IPS DF 19.7 (cell line): Measurements from ENCODE around the gene GPR153.

Source experiments
- DNase-seq: peaks from one replicate; pipeline ENCODE4 v3.0.0-alpha.2; 2013; ENCODE audit warnings: low read depth, low spot score

GPR153 gene

DNA sequence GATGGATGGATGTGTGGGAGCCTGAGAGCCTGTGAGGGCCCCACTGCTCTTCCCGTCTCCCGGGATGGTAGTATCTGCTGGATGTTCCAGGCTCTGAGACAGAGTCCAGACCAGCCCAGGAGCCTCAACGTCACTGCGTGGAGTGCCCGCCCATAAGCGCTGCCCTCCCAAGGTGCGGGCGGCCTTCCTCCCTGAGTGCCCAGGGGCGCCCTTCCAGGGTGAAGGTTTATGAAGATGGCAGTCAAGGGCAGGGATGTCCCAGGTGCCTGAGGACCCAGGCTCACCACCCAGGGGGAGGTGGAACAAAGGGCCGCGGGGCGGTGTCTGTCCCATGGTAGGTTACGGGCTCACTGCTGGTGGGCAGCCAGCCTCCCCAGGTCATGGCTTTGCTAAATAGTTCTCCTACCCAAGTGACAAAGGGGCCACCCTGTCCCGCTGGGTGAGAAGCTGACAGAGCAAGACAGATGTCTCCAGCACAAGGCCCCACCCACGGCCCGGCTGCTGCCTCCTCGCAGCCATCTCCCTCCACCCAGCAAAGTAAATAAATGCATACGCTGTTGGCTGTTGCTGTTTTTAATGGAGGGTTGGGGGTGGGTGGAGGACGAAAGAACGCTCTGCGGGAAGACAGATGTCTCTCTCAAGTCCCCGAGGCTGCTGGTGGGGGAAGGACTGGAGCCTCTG lies 9.0 kb upstream of the GPR153 start:
- DNase-seq, result no peak

DNA sequence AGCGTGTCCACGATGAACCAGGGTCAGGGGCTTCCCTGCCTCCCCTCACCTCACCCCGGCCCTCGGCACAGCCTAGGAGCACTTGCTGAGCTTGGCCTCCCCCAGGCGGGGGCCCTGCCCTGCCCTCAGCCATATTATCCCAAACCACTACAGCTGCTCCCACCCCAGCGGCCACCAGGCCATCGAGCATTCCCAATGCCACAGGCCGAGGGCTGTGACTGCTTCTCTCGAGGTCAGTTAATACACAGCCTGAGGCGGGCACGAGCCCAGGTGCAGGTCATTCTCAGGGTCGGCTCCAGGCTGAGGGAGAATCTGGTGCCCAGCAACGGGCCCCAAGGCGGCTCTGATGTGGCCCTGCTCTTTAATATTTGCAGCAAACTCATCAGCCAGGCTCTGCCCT lies 8.4 kb upstream of the GPR153 start:
- no peak for DNase-seq

DNA sequence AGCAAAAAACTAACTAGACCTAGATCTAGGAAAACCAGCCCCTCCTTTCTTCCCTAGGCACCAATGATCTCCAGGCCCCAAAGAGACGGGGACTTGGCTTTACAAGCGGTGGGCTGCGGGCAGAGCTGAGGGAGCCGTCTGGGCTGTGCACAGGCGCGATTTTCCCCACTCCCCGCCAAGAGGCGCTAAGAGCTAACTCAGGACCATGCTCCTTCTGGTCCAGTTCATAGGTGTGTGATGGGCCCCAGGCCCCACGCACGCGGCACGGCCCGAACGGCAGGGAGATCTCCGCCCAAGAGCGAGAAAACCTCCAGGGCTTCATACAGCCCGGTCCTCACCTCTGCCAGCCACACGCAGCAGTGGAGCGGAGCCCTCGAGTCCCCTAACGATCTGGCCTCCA lies 7.5 kb upstream of the GPR153 start:
- no peak for DNase-seq

DNA sequence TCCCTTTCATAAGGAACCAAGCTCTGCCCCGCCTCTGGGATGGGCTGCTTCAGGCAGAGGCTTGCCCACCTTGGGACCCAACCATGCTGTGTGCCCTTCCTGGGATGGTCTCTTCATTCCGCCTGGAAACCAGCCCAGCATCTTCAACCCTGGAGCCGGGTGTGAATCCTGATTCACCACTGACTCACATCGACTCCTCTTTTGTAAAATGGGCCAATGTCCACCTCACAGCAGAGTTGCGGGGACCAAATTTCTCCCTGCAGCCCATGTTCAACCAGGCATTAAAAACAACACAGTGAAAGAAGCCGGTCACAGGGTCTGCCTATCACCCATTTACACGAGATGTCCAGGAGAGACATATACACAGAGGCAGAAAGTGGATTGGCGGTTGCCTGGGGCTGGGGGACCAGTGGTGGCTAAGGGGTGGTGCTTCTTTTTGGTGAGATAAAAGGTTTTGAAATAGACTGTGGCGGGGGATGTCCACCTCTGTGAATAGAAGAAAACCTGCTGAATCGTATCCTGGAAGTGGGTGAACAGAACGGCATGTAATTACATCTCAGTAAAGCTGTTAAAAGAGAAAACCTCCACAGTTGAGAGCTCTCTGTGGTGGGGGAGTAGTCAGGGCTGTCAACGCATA lies 6.9 kb upstream of the GPR153 start:
- DNase-seq, result no peak

DNA sequence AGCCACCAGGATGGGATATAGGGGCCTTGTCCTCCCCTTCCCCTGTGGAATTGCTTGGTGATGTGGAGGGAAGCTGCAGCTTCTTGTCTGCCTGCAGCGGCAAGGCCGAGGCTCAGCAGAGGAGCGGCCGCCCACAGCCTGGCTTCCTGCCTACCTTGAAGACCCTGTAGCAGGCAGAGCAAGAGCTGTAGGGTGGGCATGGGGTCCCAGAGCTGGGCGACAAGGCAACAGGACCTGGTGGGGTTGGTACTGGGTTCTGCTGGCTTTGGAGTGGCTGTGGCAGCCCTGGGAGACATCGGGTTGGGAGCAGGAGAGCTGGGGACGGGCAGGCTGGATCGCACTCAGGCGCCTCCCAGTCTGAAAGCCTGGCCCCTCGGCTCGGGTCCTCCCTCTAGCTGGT lies 5.7 kb upstream of the GPR153 start:
- DNase-seq, result no peak

DNA sequence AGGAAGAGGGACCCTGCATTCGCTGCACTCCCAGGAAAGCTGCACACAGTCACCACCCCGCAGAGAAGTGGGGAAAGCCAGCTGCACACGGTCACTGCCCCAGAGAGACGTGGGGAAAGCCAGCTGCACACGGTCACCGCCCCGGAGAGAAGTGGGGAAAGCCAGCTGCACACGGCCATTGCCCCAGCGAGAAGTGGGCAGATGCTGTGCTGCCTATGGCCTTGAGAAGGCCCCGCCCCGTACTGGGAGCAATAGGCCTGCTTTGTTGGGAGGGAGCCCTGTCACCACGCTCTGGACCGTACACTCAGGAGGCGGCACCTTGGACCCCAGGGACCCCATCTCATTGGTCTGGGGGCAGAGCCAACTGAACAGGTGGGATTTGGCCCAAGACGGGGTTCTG lies 4.3 kb upstream of the GPR153 start:
- no peak for DNase-seq

DNA sequence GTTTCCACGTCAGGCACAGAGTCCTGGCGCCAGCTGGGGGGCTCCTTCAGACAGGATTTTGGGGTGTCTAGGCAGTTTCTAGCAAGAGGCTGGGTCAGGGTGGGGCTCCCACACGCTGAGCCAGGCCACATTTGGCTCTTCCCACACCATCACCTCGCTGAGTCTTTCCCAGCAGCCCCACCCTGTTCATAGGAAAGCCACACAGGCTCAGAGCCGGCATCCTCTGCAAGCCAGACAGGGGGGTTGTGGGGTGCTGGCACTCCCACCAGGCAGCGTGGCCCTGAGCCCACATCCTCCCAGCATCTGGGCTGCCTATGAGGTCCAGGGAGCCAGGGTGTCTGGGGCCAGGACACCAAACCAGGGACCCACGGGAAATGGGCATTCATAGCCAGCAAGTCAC lies 2.8 kb upstream of the GPR153 start:
- no peak for DNase-seq

DNA sequence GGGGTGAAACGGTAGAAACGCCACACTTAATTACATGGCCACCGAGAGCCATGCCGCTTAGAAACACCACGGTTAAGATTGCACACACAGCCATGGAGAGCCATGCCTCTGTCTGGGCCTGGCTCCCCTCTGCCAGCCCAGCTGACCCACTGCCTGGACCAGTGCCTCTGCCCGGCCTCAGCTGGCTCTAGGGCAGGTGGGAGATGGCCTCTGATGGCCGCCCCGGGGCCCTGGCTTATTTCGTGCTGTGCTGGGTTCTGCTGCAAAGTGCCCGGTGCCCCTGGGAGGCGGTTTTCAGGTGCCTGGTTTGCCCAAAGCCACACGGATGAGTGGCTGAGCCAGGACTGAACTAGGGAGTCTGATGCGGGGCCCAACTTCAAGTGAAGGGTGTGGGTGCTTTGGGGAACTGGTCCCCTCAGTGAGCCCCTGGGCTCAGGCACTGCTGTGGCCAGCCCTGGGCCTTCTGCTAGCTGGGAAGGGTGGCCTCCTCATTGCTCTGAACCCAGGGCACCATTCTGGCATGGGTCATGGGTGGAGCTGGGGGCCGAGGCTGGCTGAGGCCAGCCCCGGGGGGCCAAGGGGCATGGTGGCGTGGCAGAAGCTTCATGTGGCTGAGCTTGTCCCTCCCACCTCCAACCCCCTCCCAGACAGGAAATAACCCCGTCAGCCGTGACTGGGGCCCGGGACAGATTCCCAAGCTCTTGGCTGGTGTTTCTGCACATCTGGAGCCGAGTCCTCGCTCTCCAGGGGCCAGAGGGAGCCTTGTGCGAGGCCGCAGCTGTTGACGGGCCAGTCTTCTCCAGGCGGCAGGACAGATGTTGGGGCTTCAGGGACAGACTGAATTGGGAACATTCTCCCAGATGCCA lies 1.9 kb upstream of the GPR153 start:
- no peak for DNase-seq

DNA sequence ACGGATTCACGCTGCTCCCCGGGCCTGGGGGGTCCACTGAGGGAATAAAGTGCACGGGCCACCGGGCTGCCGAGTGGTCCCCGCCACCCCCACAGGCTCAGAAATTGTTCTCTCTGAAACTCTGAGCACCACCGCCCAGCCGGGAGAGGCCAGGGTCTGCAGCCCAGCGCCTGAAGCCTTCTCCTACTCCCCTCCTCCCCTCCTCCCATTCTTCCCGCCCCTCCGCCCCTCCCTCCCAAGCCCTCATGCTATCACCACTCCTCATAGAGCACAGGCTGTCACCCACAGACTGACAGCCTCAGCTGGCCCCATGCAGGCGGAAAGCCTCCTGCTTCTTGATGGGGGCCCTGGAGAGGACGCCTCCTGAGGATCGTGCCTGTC lies 707 bp upstream of the GPR153 start:
- DNase-seq, result no peak

DNA sequence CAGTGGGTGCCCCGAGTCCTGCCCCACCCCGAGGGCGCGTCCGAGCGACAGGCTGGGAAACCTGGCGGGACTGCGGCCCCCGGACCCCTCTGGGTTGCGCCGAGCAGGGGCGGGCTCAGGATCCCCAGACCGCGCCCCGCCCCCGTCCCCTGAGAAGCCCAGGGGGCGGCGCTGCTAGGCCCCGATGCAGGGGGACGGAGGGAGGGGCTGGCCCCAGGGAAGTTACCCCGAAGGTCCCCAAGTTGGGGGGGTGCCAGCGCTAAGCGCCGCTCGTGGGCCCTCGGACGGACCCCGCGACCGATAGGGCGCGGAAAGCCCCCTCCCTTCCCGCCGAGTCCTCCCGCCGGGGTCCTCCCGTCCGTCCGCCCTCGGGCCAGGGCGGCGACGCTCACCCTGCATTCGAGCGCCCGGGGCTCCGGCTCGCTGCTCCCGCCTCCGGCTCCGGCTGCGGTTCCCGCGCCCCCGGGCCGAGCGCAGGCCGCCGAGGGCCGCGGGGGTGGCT lies 414 bp downstream of the GPR153 start:
- DNase-seq, result no peak

DNA sequence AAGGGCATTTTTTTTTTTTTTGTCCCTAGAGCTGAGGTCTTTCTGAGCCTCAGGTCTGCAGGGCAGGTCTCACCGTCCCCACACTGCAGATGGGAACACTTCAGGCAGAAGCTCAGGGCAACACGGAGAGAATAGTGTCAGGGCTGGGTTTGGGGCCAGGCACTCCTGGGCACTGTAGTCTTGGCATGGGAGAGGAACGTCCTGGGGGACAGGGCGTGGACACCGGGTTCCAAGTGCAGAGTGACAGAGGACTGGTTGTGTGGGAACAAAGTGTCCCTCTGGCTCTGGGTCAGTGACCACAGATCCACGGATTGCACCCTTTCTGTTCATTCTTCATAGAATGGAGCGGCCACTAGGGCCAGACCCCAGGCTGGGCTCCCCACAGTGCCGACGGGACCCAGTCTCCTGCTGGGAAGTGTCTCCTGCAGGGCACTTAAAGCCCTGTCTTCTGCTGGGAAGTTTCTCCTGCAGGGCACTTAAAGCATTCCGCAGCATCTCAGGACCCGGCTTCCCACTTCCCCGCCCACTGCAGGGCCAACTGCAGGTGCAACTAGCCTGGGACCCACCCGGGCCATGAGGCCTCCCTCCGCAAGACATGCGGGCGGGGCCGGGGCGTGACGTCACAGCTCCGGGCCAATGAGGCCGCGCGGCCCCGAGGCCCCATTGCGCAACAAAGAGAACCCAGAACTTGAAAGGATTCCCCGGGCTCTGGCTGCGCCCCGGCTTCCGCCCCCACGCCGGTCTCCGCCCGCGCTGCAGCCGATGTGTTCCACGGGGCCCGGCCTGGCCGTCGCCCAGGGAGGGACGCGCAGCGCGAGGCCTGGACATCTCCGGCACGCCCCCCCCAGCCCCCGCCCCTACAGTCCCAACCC lies 1.2 kb downstream of the GPR153 start:
- DNase-seq, result no peak

DNA sequence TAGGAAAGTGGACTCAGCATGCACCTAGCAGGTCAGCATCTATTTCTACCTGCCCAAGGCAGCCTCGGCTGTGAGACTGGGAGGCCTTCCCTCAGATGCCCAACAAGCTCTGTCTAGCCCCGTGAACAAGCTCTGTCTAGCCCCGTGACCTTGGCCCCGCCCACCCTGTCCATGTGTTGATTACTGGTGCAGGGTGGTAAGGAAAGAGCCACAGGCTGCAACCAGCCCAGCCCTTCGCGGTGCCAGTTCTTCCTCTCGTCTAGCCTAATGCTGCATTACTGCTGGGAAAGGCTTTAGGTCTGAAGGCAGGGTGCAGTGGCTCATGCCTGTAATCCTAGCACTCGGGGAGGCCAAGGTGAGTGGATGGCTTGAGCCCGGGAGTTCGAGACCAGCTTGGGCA lies 2.2 kb downstream of the GPR153 start:
- no peak for DNase-seq

DNA sequence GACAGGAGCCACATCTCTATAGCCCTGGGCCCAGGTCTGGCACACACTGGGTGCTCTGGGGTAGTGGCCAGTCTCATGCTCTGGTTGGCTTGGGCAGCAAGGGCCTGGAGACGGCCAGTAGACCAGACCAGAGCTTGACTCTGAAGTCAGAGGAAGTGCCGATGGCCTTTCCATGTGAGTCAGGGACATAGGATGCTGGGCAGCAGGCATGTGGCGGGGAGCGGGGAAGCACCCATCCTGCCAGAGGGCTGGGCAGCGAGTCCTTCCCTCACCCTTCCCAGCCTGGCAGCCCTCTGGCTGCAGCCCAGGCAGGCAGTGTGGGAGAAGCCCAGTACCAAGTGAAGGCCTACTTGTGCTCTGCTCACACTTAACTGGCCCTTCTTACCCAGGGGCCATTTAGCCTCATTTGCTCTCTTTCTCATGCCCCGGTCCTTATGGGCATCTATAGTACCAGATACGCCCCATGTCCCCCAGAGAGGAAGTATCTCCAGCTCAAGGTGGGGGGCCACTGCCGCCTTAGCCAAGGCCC lies 3.3 kb downstream of the GPR153 start:
- no peak for DNase-seq

DNA sequence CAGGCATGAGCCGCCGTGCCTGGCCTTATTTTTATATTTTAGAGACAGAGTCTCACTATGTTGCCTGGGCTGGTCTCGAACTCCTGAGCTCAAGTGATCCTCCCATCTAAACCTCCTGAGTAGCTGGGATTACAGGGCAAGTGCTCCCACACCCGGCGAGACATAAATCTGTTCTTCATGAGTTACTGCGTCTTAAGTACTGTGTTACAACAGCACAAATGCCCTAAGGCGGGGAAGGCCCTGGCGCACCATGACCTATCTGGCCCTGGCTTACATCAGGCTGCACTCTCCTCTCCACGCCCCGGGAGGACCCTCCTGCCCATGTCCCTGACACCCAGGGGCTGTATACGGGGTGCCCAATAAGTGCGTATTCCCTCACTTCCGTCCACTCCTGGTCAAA lies 4.3 kb downstream of the GPR153 start:
- no peak for DNase-seq

DNA sequence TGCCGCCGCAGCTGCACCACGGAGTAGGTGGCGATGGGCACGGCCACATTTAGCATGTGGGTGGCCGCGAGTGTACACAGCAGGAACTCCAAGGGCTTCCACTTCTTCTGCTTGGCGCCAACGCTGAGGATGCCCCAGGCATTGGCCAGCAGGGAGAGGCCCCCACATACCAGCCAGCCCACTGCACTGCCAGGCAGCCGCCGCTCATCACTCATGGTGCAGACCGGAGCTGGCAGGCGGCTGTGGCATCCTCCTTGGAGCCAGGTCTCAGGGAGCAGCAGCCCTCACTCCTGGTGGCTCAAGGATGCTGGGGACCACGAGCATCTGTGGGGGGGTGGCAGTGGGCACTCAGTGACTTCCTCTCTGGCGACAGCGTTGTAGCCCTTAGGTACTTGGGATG lies 6.2 kb downstream of the GPR153 start:
- DNase-seq, result no peak

DNA sequence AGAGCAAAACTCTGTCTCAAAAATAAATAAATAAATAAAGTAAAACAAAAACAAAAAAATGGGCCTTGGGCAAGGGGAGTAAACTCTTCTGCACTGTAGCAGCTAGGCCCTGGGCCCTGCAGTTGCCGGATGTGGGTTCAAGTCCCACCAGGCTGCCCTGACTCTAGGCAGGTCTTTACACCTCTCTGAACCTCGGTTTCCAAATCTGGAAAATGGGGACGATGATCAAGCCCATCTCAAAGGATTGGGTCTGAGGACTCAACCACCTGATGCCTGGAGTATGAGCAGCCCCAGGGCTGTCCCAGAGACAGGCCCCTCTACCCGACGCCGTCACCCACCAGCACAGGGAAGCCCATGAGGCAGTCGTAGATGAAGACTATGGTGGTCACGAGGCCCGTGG lies 7.5 kb downstream of the GPR153 start:
- no peak for DNase-seq

DNA sequence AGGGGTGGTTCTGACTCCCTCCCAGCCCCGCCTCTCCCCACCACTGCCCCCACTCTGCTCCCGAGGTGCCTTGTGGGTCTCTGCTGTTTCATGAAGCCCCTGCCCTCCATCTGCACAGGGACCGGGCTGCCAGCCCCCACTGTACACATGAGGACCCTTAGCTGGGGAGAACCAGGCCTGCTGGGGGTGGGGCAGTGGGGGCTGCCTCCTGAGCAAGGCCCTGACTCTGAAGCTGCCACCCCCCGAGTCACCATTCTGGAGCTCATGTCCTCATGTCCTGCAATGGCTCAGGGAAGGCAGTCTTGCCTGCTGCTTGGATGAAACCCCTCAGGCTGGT lies 8.6 kb downstream of the GPR153 start:
- DNase-seq, result no peak

DNA sequence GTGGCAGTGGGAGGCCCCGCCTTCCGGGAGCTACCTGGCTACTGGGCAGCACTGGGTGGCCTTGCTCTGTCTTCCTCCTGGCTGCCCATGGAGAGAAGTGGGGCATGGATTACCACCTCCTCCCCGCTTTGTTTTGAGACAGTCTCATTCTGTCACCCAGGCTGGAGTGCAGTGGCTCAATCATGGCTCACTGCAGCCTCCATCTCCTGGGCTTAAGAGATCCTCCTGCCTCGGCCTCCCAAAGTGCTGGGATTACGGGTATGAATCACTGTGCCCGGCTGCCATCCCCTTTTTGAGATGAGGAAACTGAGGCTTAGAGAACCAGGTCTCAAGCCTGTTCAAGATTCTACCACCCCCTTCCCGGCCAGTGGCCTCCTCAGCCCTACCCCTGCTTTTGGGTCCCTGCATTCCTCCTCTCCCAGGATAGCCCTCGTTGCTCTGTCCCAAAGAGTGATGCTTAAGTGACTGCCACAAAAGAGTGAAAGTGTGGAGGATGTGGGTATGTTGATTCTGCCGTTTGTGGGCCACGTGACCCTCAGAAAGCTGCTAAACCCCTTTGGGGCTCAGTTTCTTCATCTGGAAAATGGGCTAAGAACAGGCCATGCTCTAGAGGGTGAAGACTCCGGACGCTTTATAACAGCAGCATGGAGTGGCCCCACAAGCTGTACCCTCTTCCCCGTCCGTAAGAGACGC lies 9.1 kb downstream of the GPR153 start:
- no peak for DNase-seq

DNA sequence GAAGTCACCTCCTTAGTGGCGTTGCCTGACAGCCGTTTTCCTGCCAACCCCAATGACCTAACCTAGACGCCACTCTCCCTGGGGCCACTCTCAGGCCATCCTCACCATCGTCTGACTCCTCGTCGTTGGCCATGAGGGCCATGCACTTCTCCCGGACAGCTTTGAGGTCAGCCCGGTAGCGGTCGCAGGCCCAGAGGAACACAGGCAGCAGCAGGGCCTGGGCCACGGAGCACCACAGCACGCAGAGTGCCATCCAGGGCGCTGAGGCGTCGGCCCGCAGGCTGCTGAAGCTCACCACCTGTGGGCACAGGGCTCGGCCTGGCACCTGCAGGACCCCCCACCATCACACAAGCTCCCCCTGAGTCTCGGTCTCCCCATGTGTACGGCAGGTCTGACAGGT lies 9.7 kb downstream of the GPR153 start:
- no peak for DNase-seq

DNA sequence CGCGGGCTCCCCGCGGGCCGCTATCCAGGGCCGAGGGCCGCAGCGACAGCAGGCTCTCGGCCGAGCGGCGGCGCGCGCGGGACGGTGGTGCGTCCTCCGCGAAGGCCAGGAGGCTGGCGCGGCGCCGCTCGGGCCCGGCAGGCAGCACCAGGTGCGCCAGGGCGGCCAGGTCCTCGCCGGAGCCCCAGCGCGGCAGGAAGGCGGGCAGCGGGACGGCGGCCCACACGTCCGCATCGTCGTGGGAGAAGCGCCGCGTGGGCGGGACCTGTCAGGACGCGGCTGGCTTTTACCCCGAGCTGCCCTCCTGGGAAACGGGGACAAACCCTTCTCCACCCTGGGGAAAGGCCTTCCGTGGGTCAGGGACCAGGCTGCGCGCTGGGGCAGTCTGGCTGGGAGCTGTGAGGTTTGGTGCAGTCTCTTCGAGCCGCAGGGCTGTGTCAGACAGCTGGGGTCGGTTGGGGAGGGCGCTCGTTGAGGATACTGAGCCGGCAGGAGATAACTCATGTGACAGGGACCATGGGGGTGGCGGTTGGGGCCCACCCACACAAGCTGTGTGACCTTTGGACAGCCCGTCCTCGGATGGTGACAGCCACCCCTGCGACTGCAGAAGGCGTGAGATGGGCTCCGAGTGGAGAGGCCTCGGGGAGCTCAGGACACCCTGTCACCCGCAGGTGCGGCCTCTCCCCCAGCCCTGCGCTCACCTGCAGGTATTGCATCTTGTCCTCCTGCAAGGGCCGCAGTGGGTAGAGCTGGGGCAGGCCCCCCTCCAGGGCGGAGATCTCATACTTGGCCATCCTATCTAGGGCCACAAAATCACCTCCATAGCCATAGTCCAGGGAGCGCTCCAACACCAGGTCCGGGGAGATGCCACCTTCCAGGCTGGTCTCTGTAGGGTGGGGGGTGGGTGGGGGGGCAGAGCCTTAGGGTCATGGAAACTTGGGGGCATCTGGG lies 10.9 kb downstream of the GPR153 start:
- DNase-seq, result no peak
